ENCODE data around the gene TNS3.
A peak's percentile ranks its signal among the peaks of the same experiment; 100 is the strongest.
"Not testable (repeated sequence)": the region's sequence is repeated elsewhere in the genome, so short reads cannot be mapped to it uniquely, and the experiment has no call there.

The TNS3 gene

DNA sequence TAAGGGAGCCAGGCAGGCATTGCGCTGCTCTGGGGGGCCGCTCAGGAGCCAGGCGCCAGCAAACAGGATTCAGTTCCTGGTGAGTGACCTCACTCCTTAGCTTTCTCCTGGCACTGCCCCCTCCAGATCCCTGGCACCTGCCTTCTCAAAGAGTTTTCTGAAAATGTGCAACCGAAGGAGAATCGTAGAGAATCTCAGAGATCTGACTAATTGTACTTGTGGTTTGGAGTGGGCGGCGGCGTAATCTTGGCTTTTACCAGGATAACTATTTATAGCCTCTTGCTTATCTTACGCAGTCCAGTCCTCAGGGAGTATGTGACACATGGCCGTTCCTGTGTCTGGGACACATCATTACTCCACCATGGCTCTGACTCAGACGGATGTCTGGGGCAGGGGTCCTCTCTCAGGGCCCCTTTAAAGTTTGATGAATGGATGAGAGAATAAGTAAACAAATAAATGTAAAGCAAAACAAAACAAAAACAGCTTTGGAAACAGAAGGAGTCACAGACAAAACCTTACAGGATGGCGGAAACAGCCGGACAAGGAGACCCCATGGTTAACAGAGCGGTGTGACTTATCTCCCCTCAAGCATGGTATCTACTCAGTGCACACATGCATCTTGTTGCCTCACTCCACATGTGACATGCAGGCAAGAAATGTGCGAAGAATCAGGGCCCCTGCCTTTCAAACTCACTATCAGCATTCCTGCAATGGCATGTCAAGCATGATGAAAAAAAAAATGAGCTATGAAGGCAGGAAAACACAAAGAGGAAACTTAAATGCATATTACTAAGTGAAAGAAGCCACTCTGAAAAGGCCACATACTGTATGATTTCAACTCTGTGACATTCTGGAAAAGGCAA lies 99.7 kb downstream of the TNS3 start:
- no peak for DNase-seq

GRCh38 chr7:47481541-47482012 lies 100.3 kb downstream of the TNS3 start:
- no peak for DNase-seq

GRCh38 chr7:47480576-47481538 lies 101.1 kb downstream of the TNS3 start:
- no peak for DNase-seq

DNA sequence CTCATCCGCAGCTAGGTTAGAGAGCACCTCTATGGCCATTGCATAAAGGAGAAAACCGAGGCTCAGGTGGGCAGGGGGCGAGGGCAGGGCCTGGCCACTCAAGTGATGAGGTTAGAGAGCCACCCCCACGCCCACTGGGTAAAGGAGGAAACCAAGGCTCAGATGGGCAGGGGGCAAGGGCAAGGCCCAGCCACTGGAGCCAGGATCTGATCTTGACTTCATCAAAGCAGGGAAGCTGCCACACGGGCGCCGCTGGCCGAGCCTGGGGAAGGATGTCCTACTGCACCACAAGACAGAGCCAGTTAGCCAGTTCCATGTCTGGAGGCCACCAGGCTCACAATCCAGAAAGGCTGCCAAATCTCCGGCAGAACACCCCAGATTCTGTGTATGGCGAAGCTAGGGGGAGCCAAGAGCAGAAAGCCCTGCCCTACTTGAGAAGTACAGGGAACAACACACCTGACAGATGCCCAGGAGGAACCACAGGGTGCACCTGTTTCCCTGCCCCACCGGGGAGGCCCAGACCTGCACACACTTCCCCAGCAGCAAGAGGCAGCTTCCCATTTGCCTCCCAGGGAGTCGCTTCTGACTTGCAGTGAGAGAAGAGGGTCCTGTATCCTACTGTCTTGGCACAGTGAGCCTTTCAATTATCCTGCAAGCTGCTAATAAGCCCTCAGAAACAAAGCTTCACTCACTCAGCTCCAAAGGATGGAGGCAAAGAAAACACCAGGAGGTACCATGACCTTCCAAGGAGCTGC lies 101.9 kb downstream of the TNS3 start:
- DNase-seq, result no peak

DNA sequence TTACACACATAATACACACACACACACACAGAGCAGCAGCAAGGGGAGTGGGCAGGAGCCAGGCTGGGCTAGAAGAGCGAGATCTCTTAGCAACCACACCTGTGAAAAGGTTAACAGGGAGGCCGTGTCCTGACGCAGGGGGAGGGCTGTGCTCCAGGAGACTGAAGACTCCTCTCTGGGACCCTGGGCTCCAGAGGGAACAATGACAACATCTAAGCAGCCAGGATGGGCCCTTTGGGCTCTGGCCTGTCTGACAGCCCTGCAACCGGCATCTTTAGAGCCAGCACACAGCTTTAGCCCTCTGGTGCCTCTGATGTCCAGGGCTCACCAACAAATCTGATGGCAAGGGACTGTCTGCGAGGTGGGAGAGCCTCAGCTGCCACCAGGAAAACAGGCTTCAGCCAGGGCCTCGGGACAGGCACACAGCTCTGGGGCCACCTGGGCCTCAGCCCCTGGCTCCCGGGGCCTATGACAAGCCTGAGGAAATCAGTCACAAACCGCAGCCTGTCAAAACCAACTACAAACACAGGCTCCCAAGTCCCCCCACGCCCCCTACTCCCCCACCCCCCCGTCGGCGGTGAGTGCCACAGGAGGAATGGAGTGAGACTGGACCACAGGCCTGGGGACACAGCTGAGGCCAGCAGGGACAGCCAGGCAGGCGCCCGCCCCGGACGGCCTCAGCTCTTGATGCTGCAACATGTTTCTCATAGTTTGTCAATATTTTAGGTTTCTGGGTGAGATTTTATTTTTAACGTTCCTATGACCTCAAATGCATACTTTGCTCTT lies 102.8 kb downstream of the TNS3 start:
- DNase-seq, result no peak

DNA sequence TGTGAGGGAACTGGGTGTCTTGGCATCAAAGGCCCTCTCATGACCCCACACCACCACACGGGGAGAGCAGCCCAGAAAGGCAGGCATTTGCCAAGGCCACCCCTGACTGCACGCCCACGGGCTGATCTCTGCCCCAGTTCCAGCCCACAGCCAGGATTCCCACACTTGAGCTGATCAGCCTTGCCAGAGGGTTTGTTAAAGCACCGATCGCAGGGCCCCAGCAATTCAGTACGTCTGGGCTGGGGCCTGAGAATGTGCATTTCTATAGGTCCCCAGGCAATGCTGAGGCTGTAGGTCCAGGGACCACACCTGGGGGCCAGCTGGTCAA lies 103.9 kb downstream of the TNS3 start:
- DNase-seq, result no peak

GRCh38 chr7:47477191-47478016 lies 104.5 kb downstream of the TNS3 start:
- DNase-seq, result no peak

- DNase-seq, result no peak
Observed at GRCh38 chr7:47475880-47476227, 106.1 kb downstream of the TNS3 start.

DNA sequence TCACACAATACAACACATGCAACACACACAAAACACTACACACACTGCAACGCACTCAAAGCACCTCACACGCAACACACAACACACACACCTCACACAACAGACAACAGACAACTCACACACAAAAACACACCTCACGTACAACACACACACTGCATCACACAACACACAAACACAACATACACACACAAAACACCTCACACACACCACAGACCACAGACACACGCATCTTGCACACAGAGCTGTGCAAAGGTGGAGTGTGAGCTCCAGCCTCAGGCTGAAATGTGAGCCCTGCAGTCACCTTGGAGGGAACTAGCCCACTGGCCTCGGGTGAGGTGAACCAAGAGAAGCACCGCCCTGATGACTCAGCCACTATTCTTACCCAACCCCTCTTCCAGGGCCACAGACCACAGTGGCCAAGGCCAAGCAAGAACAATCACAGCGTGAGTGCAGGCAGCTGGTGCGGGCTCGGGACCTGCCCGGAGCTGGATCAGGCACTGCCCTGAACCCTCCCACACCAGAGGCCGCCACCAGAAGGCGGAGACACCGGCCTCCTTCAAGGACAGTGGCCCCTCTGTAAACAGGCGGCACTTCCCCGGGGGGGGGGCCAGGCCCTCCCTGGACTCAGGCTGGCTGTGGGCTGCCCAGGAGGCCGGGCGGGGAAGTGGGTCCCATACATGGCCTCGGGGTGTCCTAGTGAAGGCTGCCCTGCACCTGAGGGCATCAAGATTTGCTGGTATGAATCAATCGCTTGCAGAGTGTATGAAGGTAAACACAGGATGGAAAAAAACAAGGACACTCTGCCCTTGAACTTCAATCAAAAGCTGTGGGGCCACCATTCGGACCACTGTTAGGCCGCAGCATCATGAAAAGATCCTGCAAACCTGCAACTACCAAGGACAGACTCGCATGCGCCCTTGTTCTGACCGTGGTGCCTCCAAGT lies 106.7 kb downstream of the TNS3 start:
- peak; percentile 90 to 94 for DNase-seq

GRCh38 chr7:47474211-47474936 lies 107.5 kb downstream of the TNS3 start:
- no peak for DNase-seq

DNA sequence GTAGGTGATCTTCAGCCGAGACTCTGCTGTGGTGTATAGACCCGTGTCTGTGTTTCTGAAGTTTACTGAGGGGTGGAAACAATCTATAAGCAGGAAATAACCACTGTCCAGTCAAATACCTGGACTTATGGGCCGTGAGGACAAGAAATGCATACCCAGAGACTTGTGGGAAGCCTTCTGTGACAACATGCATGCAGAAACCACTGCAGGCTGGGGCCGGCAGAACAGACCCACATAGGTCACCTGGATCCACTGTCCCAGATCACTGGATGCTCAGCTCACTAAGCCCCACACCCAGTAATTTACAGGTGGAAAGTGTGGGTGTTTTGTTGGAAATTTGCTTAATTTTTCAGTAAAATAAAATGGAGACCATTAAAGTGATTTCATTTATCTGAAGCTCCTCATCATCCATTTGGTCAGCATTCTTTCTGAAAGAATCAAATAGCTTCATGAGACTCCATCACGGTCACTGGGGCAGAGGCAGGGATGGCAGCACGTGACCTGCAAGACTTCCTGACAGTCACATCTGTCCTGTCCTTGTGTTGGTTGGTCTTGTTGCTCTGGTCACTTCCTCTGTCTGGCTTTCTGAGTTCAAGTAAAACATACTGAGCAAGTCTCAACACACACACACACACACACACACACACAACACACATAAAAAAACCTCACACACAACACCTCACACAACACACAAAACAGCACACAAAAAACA lies 108.3 kb downstream of the TNS3 start:
- no peak for DNase-seq

DNA sequence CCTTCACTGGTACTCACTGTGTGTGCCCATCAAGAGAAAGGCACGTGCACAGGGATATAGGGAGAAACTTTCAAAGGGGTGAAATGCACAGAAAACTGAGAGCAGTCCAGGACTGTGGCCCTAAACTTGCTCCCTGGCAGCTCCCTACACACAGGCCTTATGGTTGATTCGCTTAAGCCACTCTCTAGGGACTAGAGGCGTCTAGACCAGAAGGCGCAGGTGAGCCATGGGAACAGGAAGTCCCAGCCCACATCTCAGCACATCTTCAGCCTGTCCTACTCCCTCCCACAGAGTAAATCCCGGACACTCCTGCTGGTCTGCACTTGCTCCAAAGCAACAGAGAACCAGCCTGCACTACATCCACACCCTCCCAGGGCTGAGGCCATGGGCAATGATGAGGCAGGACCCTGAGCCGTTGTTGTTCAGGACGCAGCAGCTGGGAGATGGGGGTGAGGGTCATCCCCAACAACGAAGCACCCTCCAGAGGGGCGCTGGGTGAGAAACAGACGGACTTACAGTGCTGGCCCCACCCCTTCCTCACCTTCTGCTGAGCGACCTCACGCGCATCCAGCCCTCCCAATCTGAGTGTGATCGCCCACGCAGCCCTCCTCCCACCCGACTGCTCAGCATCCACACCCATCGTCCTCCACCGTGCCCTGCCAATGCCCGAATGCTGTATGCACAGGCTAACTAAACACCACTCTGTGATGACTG lies 109.3 kb downstream of the TNS3 start:
- no peak for DNase-seq

DNA sequence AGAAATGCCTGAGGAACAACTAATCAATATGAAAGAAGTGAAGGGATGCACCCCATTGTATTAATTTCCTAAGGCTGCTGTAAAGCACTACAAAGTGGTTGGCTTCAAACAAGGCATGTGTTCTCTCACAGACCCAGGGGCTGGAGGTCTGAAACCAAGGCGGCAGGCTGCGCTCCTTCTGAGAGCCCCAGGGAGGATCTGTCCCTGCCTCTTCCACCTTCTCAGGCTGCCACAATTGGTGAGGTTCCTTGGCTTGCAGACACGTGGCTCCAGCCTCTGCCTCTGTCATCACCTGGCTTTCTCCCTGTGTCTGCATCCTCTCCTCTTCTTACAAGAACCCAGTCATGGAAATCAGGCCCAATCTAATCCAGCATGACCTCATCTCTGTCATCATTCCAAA lies 110.1 kb downstream of the TNS3 start:
- no peak for DNase-seq

- DNase-seq, result no peak
Observed at GRCh38 chr7:47471358-47471703, 110.6 kb downstream of the TNS3 start.

DNA sequence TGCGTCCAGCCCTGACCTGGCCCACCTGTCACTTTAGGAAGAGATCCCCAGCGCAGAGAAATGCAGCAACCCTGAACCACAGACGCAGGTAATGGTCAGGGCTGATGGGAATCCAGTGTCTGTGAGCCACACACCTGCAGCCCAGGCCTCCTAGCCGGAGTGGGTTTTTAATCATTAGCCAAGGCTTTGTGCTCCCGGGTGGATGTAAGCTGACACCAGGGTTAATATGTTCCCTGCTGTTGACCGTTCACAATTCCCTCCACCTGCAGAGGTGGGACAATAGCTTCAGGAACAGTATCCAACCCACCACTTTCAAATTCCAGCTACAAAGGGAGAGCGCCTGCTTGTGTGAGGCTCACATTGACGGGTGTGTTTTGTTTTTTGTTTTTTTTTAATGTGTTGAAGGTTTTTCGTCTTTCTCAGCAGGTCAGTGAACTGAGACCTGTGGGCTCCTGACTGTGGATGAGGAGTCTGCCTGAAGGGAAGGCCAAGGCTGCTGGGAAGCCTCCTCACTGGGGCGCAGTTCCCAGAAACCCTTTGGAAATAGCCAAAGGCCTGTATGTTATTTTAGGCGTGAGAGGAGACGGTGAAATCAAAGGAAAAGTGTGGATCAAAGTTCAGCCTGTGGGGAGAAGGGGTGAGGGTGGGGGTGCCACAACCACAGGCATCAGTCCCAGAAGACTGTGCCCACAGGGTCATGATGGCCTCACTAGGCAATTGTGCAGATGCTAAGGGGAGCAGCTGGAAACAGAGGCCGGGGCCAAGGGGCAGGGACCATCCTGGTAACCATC lies 111.1 kb downstream of the TNS3 start:
- peak; percentile 30 to 69 for DNase-seq

DNA sequence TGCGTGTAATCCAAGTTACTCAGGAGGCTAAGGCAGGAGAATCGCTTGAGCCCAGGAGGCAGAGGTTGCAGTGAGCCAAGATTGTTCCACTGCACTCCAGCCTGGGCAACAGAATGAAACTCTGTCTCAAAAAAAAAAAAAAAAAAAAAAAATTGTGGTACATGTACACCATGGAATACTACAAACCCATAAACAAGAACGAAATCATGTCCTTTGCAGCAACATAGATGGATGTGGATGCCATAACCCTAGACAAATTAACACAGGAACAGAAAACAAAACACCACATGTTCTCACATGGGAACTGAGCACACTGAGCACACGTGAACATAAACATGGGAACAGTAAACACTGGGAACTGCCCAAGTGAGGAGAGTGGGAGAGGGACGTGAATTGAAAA lies 112.1 kb downstream of the TNS3 start:
- DNase-seq, result not testable (repeated sequence)

DNA sequence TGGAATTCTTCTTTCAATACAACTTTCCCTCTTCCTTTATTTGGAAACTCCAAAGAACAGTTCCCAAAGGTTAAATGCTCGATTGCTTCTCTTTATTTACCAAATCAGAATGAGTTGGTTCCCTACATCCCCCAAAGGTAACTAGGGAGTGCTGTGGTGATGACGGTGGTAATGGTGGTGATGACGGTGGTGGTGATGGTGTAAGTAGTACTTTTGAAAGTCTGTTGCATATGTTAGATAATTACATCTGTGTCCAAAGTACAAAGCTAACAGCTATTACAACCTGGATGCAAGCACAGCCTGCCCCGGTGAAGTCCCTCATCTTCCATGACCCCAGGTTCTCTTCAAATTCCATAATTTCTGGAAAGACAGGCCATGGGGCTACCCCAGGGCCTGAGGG lies 115.1 kb downstream of the TNS3 start:
- no peak for DNase-seq
